SK-N-SH (cell line): Measurements from ENCODE around the gene SMYD3.

Source experiments
- CTCF ChIP-seq: fragments of 200-600 bp; sonication (generic); IDR thresholded peaks from 2 replicates; pipeline ENCODE4 v1.6.1; 2017; ENCODE audit warnings: antibody characterized with exemption, mild to moderate bottlenecking, moderate library complexity
- RXRA ChIP-seq: IDR thresholded peaks from 2 replicates; pipeline ENCODE4 v1.4.0; 2012; ENCODE audit warnings: low read depth, mild to moderate bottlenecking, borderline replicate concordance
- USF2 ChIP-seq: fragments of 150-350 bp; IDR thresholded peaks from 2 replicates; pipeline ENCODE4 v1.6.1; 2017; ENCODE audit warnings: antibody characterized with exemption, low read length, low read depth, borderline replicate concordance
- YY1 ChIP-seq: IDR thresholded peaks from 2 replicates; pipeline ENCODE4 v1.4.0; 2012; ENCODE audit warnings: low read depth, mild to moderate bottlenecking

GRCh38 chr1:245718123-245718522 lies 789.0 kb downstream of the SMYD3 start:
- TF ChIP-seq CTCF (no peak), YY1 (no peak), USF2 (no peak), RXRA (no peak)
